HepG2 (cell line): ENCODE results near the gene ZFPM1. TPM values are rescaled to one million over a fixed set of nuclear protein-coding genes. Genes with fewer than 3 reads are reported as not detected.

Source experiments
- ATF5 ChIP-seq: sonication (generic); formaldehyde crosslinking; IDR thresholded peaks from 2 replicates; pipeline ENCODE4 v1.4.0; 2020; ENCODE audit warnings: mild to moderate bottlenecking, low read depth, missing genetic modification reagents
- FOXC1 ChIP-seq: sonication (generic); formaldehyde crosslinking; IDR thresholded peaks from 2 replicates; pipeline ENCODE4 v1.8.0; 2022; ENCODE audit warnings: mild to moderate bottlenecking, missing genetic modification reagents, borderline replicate concordance
- HCFC1 ChIP-seq: fragments of 150-350 bp; IDR thresholded peaks from 2 replicates; pipeline ENCODE4 v1.6.1; 2014; ENCODE audit warnings: low read depth, low read length
- HNF4A ChIP-seq: sonication (generic); formaldehyde crosslinking; IDR thresholded peaks from 2 replicates; pipeline ENCODE4 v1.4.0; 2020; ENCODE audit warnings: missing genetic modification reagents
- JUN ChIP-seq: sonication (generic); formaldehyde crosslinking; IDR thresholded peaks from 2 replicates; pipeline ENCODE4 v1.4.0; 2020; ENCODE audit warnings: mild to moderate bottlenecking, missing genetic modification reagents
- KDM5A ChIP-seq: fragments of 200-600 bp; sonication (generic); IDR thresholded peaks from 2 replicates; pipeline ENCODE4 v1.7.0; 2018; ENCODE audit warnings: antibody characterized with exemption, mild to moderate bottlenecking, low read length, borderline replicate concordance
- KLF9 ChIP-seq: IDR thresholded peaks from 2 replicates; pipeline ENCODE4 v1.6.1; 2016; ENCODE audit warnings: low read depth
- MTF1 ChIP-seq: sonication (generic); formaldehyde crosslinking; IDR thresholded peaks from 2 replicates; pipeline ENCODE4 v1.5.0; 2020; ENCODE audit warnings: missing genetic modification reagents
- NFAT5 ChIP-seq: sonication (generic); formaldehyde crosslinking; IDR thresholded peaks from 2 replicates; pipeline ENCODE4 v1.4.0; 2020; ENCODE audit warnings: missing genetic modification reagents
- NFE2L1 ChIP-seq: sonication (generic); formaldehyde crosslinking; IDR thresholded peaks from 2 replicates; pipeline ENCODE4 v1.4.0; 2020; ENCODE audit warnings: missing genetic modification reagents, mild to moderate bottlenecking, borderline replicate concordance
- TOE1 ChIP-seq: sonication (generic); formaldehyde crosslinking; IDR thresholded peaks from 2 replicates; pipeline ENCODE4 v1.4.0; 2020; ENCODE audit warnings: mild to moderate bottlenecking, missing genetic modification reagents
- ZBTB4 ChIP-seq: sonication (generic); formaldehyde crosslinking; IDR thresholded peaks from 2 replicates; pipeline ENCODE4 v1.4.0; 2020; ENCODE audit warnings: missing genetic modification reagents, mild to moderate bottlenecking, borderline replicate concordance
- ZHX1 ChIP-seq: sonication (generic); formaldehyde crosslinking; IDR thresholded peaks from 2 replicates; pipeline ENCODE4 v1.8.1; 2022; ENCODE audit warnings: low read depth, mild to moderate bottlenecking, missing genetic modification reagents
- ZNF207 ChIP-seq: fragments of 450-650 bp; IDR thresholded peaks from 2 replicates; pipeline ENCODE4 v1.6.1; 2016; ENCODE audit warnings: antibody characterized with exemption, borderline replicate concordance
- ZNF274 ChIP-seq: sonication (generic); formaldehyde crosslinking; IDR thresholded peaks from 2 replicates; pipeline ENCODE4 v1.5.1; 2020; ENCODE audit warnings: mild to moderate bottlenecking, missing genetic modification reagents
- ZNF335 ChIP-seq: sonication (generic); formaldehyde crosslinking; IDR thresholded peaks from 2 replicates; pipeline ENCODE4 v1.4.0; 2020; ENCODE audit warnings: missing genetic modification reagents
- ZNF580 ChIP-seq: IDR thresholded peaks from 2 replicates; pipeline ENCODE4 v1.6.1; 2016; ENCODE audit warnings: low read depth, borderline replicate concordance
- ZNF605 ChIP-seq: sonication (generic); formaldehyde crosslinking; IDR thresholded peaks from 2 replicates; pipeline ENCODE4 v1.8.0; 2022; ENCODE audit warnings: mild to moderate bottlenecking, missing genetic modification reagents
- ZNF841 ChIP-seq: sonication (generic); formaldehyde crosslinking; IDR thresholded peaks from 2 replicates; pipeline ENCODE4 v1.8.1; 2023; ENCODE audit warnings: missing genetic modification reagents, borderline replicate concordance
- polyA plus RNA-seq, 8 experiments: library from polyadenylated mRNA; depleted of rRNA in 3 of 8; stranded (reverse) in 7 of 8; unstranded in 1 of 8; fragments of >200 nt; fragmentation: Illumina TruSeq in 4 of 8; extraction: Trizol in 4 of 8; gene quantifications; 2 replicates each; pipeline versions ENCODE4 v1.2.1 to v1.2.3, GENCODE V29; 2011 to 2016; ENCODE audit warnings: low read depth in 4 of 8, missing spikeins in 1 of 8, mixed read lengths in 1 of 8; ENCODE audit not compliant: insufficient read depth in 1 of 8
- total RNA-seq, 5 experiments: library from RNA; depleted of rRNA; stranded (reverse); fragments of >200 nt; fragmentation: Illumina TruSeq; extraction: Trizol; gene quantifications; 2 replicates each; pipeline ENCODE4 v1.2.3, GENCODE V29; 2016; ENCODE audit warnings: low read depth in 1 of 5

The ZFPM1 gene
- total and polyA plus RNA-seq, 2 of the 13 experiments (the other 11 are each of a cell fraction or from before 2014, with no cell fraction given) = 1.3 to 3.8 TPM

- no peak for TF ChIP-seq ZBTB4 (CRISPR knock-in tag)
- TF ChIP-seq ZNF335 (CRISPR knock-in tag) = no peak
- TF ChIP-seq HNF4A (CRISPR knock-in tag) = peak; percentile 55
- no peak for TF ChIP-seq MTF1
- no peak for TF ChIP-seq ZNF580 (CRISPR knock-in tag)
- TF ChIP-seq ATF5 (CRISPR knock-in tag) = no peak
- TF ChIP-seq ZNF207 = no peak
- TF ChIP-seq KDM5A = no peak
- no peak for TF ChIP-seq FOXC1 (CRISPR knock-in tag)
- TF ChIP-seq ZNF841 = no peak
- no peak for TF ChIP-seq NFAT5 (CRISPR knock-in tag)
- TF ChIP-seq ZNF605 (CRISPR knock-in tag) = no peak
- no peak for TF ChIP-seq JUN (CRISPR knock-in tag)
- no peak for TF ChIP-seq TOE1 (CRISPR knock-in tag)
- TF ChIP-seq KLF9 (CRISPR knock-in tag) = no peak
- TF ChIP-seq ZNF274 (CRISPR knock-in tag) = no peak
- TF ChIP-seq HCFC1 = no peak
- TF ChIP-seq ZHX1 (CRISPR knock-in tag) = no peak
- no peak for TF ChIP-seq NFE2L1 (CRISPR knock-in tag)
These were observed 97.2 kb downstream of the ZFPM1 start (continued) for GRCh38 chr16:88550246-88550661.
